B cell (primary cell): ENCODE results near the gene ANXA1. TPM values are rescaled to one million over a fixed set of nuclear protein-coding genes. Genes with fewer than 3 reads are reported as not detected.

Experiments used
- ATAC-seq: fragments of 200-7000 bp; cut with Tn5 transposase; one replicate; pipeline ENCODE4 v1.10.0; 2021; ENCODE audit warnings: low read depth, mild to moderate bottlenecking, moderate number of reproducible peaks, moderate library complexity
- CTCF ChIA-PET: fragments of 350-600 bp; sonication (Branson Sonifier 250); formaldehyde crosslinking; loops from one replicate; lab custom pipeline; 2021; ENCODE audit warnings: antibody characterized with exemption, inconsistent platforms; lab: Charles Lee
- POLR2A ChIA-PET: fragments of 350-600 bp; sonication (Branson Sonifier 250); formaldehyde crosslinking; loops from one replicate; lab custom pipeline; 2021; ENCODE audit warnings: antibody characterized with exemption; lab: Charles Lee
- DNase-seq: peaks from one replicate; pipeline ENCODE4 v3.0.0; 2013
- H2AFZ ChIP-seq: 2 replicates; pipeline ENCODE4 v1.6.1; 2012; ENCODE audit warnings: mild to moderate bottlenecking, low read depth, low read length; ENCODE audit not compliant: insufficient read depth, poor library complexity, severe bottlenecking
- H3K27ac ChIP-seq, 2 donors: 1 replicate in 1 of 2; 2 replicates in 1 of 2; pipeline ENCODE4 v1.5.1; 2012 to 2013; ENCODE audit warnings: low read length in 2 of 2, mild to moderate bottlenecking in 2 of 2, moderate library complexity in 1 of 2
- H3K27me3 ChIP-seq, 4 experiments: fragments of 200-600 bp in 1 of 4; sonication (generic) in 1 of 4; replicated peaks in 1 of 4; 1 replicate in 2 of 4; 2 replicates in 2 of 4; pipeline versions ENCODE4 v1.6.1 to v1.7.0; 2013 to 2016; ENCODE audit warnings: low read length in 3 of 4, mild to moderate bottlenecking in 2 of 4, mixed read lengths in 1 of 4, moderate library complexity in 1 of 4; ENCODE audit not compliant: insufficient read depth in 4 of 4, control insufficient read depth in 3 of 4; ENCODE audit errors: control extremely low read depth in 1 of 4
- H3K36me3 ChIP-seq, 2 experiments: replicated peaks in 1 of 2; 1 replicate in 1 of 2; 2 replicates in 1 of 2; pipeline versions ENCODE4 v1.6.1 to v1.7.1; 2013; ENCODE audit warnings: low read length in 1 of 2; ENCODE audit not compliant: insufficient read depth in 2 of 2, control insufficient read depth in 1 of 2; ENCODE audit errors: control extremely low read depth in 1 of 2, extremely low read depth in 1 of 2
- H3K4me1 ChIP-seq, 2 donors: fragments of 200-600 bp in 1 of 2; sonication (generic) in 1 of 2; 1 replicate in 1 of 2; 2 replicates in 1 of 2; pipeline versions ENCODE4 v1.5.1 to v1.6.1; 2013 to 2017; ENCODE audit warnings: low read length in 2 of 2; ENCODE audit not compliant: control insufficient read depth in 2 of 2, insufficient read depth in 2 of 2
- H3K4me2 ChIP-seq: replicated peaks from 2 replicates; pipeline ENCODE3; 2012; ENCODE audit warnings: mild to moderate bottlenecking, low read depth, low read length; ENCODE audit not compliant: poor library complexity, severe bottlenecking
- H3K4me3 ChIP-seq, 5 experiments: fragments of 200-600 bp in 1 of 5; sonication (generic) in 1 of 5; 1 replicate in 3 of 5; 2 replicates in 2 of 5; pipeline versions ENCODE4 v1.5.1 to v1.7.0; 2011 to 2016; ENCODE audit warnings: low read length in 4 of 5, mild to moderate bottlenecking in 4 of 5, low read depth in 2 of 5, control low read depth in 1 of 5, moderate library complexity in 1 of 5; ENCODE audit not compliant: insufficient read depth in 1 of 5; ENCODE audit errors: control extremely low read depth in 1 of 5, extremely low read depth in 1 of 5
- H3K79me2 ChIP-seq: fragments of 200-600 bp; sonication (generic); one replicate; pipeline ENCODE4 v1.6.0; 2016; ENCODE audit warnings: low read length; ENCODE audit not compliant: control insufficient read depth, insufficient read depth
- H3K9ac ChIP-seq: fragments of 200-600 bp; sonication (generic); 2 replicates; pipeline ENCODE4 v1.6.1; 2017; ENCODE audit warnings: mild to moderate bottlenecking, low read length, moderate library complexity
- H3K9me3 ChIP-seq, 3 donors: one replicate each; pipeline versions ENCODE4 v1.6.1 to v1.7.1; 2013; ENCODE audit warnings: low read length in 2 of 3; ENCODE audit not compliant: control insufficient read depth in 2 of 3, insufficient read depth in 1 of 3; ENCODE audit errors: control extremely low read depth in 1 of 3
- H4K20me1 ChIP-seq: 2 replicates; pipeline ENCODE4 v1.6.0; 2012; ENCODE audit warnings: mild to moderate bottlenecking, low read length; ENCODE audit not compliant: insufficient read depth, control insufficient read depth, poor library complexity, severe bottlenecking
- H3K27ac Mint-ChIP-seq: one replicate; pipeline ENCODE4 v1.8.0; 2021; ENCODE audit warnings: mixed read lengths
- H3K27me3 Mint-ChIP-seq: one replicate; pipeline ENCODE4 v1.8.0; 2021; ENCODE audit warnings: mixed read lengths
- H3K4me1 Mint-ChIP-seq: one replicate; pipeline ENCODE4 v1.8.0; 2021; ENCODE audit warnings: mixed read lengths
- H3K4me3 Mint-ChIP-seq: one replicate; pipeline ENCODE4 v1.8.0; 2021; ENCODE audit warnings: mixed read lengths
- H3K9me3 Mint-ChIP-seq: one replicate; pipeline ENCODE4 v1.8.0; 2022; ENCODE audit warnings: mixed read lengths; ENCODE audit not compliant: insufficient read depth
- EZH2 ChIP-seq: IDR thresholded peaks from 2 replicates; pipeline ENCODE4 v1.6.1; 2012; ENCODE audit warnings: borderline replicate concordance, low read depth, mild to moderate bottlenecking, moderate library complexity, low read length; ENCODE audit not compliant: insufficient read depth, poor library complexity, severe bottlenecking
- WGBS: methylation state at CpG from one replicate; pipeline ENCODE4 v1.1.5; 2013; ENCODE audit warnings: missing lambda C conversion rate; ENCODE audit not compliant: insufficient coverage; 5-methylcytosine and 5-hydroxymethylcytosine counted together
- intact Hi-C: fragments of 100-400 bp; cut with micrococcal nuclease; formaldehyde crosslinking; loops from one replicate; pipeline ENCODE4 v1.10.0; 2022
- polyA plus RNA-seq: library from polyadenylated mRNA; depleted of rRNA; stranded (reverse); fragments of >200 nt; gene quantifications from 2 replicates; pipeline ENCODE4 v1.2.3, GENCODE V29; 2012
- total RNA-seq, 2 donors: library from RNA; stranded (reverse); fragments of 120-200 nt in 1 of 2; gene quantifications; 1 replicate in 1 of 2; 2 replicates in 1 of 2; pipeline versions ENCODE4 v1.2.3 to v1.2.4, GENCODE V29; 2013 to 2022
- TF ChIP-seq, protein P1 (sequence below): fragments of 200-600 bp; IDR thresholded peaks from one replicate; pipeline ENCODE4 v1.8.0; 2022; ENCODE audit warnings: antibody characterized with exemption, mild to moderate bottlenecking

Gene ANXA1
- total and polyA plus RNA-seq, 2 donors (not counting 1 experiment from before 2014, with no cell fraction given): 0.99 to 15.4 TPM

DNA sequence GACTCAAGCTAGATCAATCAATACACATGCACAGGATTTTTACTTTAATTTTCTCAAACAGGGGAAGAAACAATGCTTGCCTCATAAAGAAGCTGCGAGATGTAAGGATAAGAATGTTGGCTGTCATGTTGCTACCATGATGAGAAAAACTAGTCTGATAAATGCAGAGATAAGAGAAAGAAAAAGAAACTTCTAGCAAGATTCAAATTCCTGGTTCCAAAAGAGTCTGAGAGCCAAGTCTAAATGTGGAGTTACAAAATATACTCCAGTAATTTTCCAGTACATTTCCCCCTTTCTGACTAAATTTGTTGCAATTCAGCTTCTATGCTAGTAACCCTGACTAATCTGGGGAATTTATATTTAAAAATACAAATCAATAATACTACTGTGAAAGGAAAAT lies 10.4 kb upstream of the ANXA1 start:
- DNase-seq: no peak
- ChIA-PET CTCF (no interaction called here), POLR2A (no interaction called here)
- H3K4me1 ChIP-seq: no peaks in the 10 kb centered on the region
- H3K9me3 ChIP-seq: no peaks in the 10 kb centered on the region
- H3K27ac Mint-ChIP-seq: no peak overlapping the region
- no peaks in the 10 kb centered on the region for H3K36me3 ChIP-seq
- TF ChIP-seq EZH2: no peak
- TF ChIP-seq, protein P1, sequence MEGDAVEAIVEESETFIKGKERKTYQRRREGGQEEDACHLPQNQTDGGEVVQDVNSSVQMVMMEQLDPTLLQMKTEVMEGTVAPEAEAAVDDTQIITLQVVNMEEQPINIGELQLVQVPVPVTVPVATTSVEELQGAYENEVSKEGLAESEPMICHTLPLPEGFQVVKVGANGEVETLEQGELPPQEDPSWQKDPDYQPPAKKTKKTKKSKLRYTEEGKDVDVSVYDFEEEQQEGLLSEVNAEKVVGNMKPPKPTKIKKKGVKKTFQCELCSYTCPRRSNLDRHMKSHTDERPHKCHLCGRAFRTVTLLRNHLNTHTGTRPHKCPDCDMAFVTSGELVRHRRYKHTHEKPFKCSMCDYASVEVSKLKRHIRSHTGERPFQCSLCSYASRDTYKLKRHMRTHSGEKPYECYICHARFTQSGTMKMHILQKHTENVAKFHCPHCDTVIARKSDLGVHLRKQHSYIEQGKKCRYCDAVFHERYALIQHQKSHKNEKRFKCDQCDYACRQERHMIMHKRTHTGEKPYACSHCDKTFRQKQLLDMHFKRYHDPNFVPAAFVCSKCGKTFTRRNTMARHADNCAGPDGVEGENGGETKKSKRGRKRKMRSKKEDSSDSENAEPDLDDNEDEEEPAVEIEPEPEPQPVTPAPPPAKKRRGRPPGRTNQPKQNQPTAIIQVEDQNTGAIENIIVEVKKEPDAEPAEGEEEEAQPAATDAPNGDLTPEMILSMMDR: no peak
- no CpG with 5 or more reads among the region's 1 CpG for WGBS
- H3K27me3 Mint-ChIP-seq: no peaks in the 10 kb centered on the region
- H2AFZ ChIP-seq: no peak overlapping the region
- no peaks in the 10 kb centered on the region for H3K9me3 Mint-ChIP-seq
- intact Hi-C loops: no loop called here
- no peak overlapping the region for H3K4me2 ChIP-seq
- H3K27me3 ChIP-seq: no peaks in the 10 kb centered on the region
- no peaks in the 10 kb centered on the region for H4K20me1 ChIP-seq
- no peak overlapping the region for H3K9ac ChIP-seq
- H3K4me1 Mint-ChIP-seq: no peaks in the 10 kb centered on the region
- ATAC-seq: no peak
- no peak overlapping the region for H3K27ac ChIP-seq
- H3K4me3 ChIP-seq: no peak overlapping the region
- H3K79me2 ChIP-seq: no peaks in the 10 kb centered on the region
- no peak overlapping the region for H3K4me3 Mint-ChIP-seq

DNA sequence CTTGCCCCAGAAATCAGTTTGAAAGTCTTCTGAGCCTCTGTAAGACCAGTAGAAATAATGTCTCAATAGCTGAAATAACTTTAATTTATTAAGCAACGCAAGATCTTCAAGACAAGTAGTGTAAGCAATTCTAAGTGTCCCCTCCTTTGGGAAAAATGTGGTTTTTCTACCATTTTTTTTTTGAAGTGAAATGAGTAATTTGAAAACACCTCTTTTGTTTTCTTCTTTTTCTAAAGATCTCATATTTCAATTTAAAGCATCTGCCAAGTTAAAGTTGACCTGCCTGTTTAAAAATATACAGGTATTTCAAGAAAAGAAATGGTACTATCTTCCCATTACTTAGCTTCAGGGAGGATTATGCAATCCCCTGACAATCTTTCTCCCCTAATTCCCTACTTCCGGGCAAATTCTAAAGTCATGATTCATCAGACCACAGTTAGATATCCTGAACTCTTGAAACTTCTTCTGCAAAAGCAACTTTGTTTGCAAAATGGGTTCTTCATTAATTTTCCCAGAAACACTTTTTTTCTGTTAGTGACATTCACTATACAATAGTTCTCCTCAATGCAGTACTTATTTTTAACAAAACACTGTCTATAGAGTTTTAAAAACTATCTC lies 7.8 kb upstream of the ANXA1 start:
- no peaks in the 10 kb centered on the region for H4K20me1 ChIP-seq
- H3K79me2 ChIP-seq: no peaks in the 10 kb centered on the region
- H3K36me3 ChIP-seq: no peaks in the 10 kb centered on the region
- Mint-ChIP-seq H3K27me3 (no peaks in the 10 kb centered on the region), H3K4me1 (peaks cover 8% of the 10 kb centered on the region), H3K9me3 (no peaks in the 10 kb centered on the region), H3K27ac (no peak overlapping the region), H3K4me3 (no peak overlapping the region)
- H3K9me3 ChIP-seq: no peaks in the 10 kb centered on the region
- H3K27me3 ChIP-seq: no peaks in the 10 kb centered on the region
- H3K9ac ChIP-seq: no peak overlapping the region
- TF ChIP-seq, protein P1: no peak
- no peak for TF ChIP-seq EZH2
- POLR2A ChIA-PET: no interaction called here
- no peak overlapping the region for H2AFZ ChIP-seq
- intact Hi-C loops: no loop called here
- no peak overlapping the region for H3K27ac ChIP-seq
- no peak overlapping the region for H3K4me3 ChIP-seq
- no peak for DNase-seq
- no peak overlapping the region for H3K4me2 ChIP-seq
- CTCF ChIA-PET: no interaction called here
- no peak for ATAC-seq
- peaks cover 4 to 10% of the 10 kb centered on the region in 2 donors for H3K4me1 ChIP-seq
- WGBS: 0% methylated on average over 1 of the region's 2 CpGs
